Measurements from ENCODE around the gene DIRAS2. TPM values are rescaled to one million over a fixed set of nuclear protein-coding genes. Genes with fewer than 3 reads are reported as not detected.

The DIRAS2 gene
- total RNA-seq, 1 experiment from 2014 or later = 1.7 TPM

DNA sequence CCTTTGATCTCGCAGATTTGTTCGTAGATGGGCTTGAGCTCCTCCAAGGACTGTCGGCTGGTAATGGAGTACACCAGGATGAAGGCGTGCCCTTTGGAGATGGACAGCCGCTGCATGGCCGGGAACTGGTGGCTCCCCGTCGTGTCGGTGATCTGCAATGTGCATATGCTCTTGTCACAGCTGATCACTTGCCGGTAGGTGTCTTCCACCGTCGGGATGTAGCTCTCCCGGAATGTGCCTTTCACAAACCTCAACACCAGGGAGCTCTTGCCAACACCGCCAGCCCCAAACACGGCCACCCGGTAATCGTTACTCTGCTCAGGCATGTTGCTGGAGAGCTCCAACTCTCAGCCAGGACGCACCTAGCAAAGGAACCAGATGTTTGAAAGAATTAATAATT is 29.1 kb downstream of the DIRAS2 start:
- Mint-ChIP-seq H3K27me3 (ENCODE audit: unreplicated experiment) (no peaks in the 10 kb centered on the region), H3K27ac (ENCODE audit: unreplicated experiment) (no peak overlapping the region), H3K4me3 (ENCODE audit: low read depth, unreplicated experiment) (no peak overlapping the region), H3K36me3 (ENCODE audit: insufficient read depth, unreplicated experiment) (no peaks in the 10 kb centered on the region), H3K4me1 (ENCODE audit: low read depth, unreplicated experiment) (peaks cover 18% of the 10 kb centered on the region), H3K9me3 (ENCODE audit: low read depth, unreplicated experiment) (no peaks in the 10 kb centered on the region)
- intact Hi-C loops (cut with micrococcal nuclease; ENCODE audit: unreplicated experiment) = no loop called here
- BruUV-seq (replicated peaks) = no TSS peak
- CTCF ChIA-PET = no interaction called here
- TF ChIP-seq, protein P1, sequence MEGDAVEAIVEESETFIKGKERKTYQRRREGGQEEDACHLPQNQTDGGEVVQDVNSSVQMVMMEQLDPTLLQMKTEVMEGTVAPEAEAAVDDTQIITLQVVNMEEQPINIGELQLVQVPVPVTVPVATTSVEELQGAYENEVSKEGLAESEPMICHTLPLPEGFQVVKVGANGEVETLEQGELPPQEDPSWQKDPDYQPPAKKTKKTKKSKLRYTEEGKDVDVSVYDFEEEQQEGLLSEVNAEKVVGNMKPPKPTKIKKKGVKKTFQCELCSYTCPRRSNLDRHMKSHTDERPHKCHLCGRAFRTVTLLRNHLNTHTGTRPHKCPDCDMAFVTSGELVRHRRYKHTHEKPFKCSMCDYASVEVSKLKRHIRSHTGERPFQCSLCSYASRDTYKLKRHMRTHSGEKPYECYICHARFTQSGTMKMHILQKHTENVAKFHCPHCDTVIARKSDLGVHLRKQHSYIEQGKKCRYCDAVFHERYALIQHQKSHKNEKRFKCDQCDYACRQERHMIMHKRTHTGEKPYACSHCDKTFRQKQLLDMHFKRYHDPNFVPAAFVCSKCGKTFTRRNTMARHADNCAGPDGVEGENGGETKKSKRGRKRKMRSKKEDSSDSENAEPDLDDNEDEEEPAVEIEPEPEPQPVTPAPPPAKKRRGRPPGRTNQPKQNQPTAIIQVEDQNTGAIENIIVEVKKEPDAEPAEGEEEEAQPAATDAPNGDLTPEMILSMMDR (IDR thresholded peaks at IDR 0.05; ENCODE audit: unreplicated experiment) = no peak
- no peak for DNase-seq

DNA sequence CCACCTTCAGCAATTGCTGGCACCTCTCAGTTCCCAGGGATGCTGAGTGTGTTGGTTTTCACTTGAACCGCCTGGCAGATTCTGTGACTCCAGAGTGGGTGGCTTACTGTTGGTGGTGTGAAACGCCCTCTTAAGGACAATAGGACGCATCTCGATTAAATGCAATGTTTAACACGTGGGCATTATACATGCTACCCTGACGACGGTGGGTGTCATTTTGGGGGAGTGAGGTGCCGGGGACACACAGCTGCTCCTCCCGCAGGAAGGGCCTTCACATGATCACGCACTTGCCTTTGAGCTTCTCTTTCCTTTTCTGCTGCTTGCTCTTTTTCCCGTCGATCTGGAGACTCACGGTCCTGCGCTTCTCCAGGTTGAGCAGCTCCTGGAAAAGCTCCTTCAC is 29.7 kb downstream of the DIRAS2 start:
- Mint-ChIP-seq H3K4me3 (ENCODE audit: low read depth, unreplicated experiment) (no peak overlapping the region), H3K27me3 (ENCODE audit: unreplicated experiment) (no peaks in the 10 kb centered on the region), H3K36me3 (ENCODE audit: insufficient read depth, unreplicated experiment) (no peaks in the 10 kb centered on the region), H3K9me3 (ENCODE audit: low read depth, unreplicated experiment) (no peaks in the 10 kb centered on the region), H3K27ac (ENCODE audit: unreplicated experiment) (no peak overlapping the region), H3K4me1 (ENCODE audit: low read depth, unreplicated experiment) (peaks cover 24% of the 10 kb centered on the region)
- CTCF ChIA-PET = no interaction called here
- no peak for DNase-seq
- intact Hi-C loops (cut with micrococcal nuclease; ENCODE audit: unreplicated experiment) = no loop called here
- BruUV-seq (replicated peaks) = no TSS peak
- TF ChIP-seq, protein P1 (IDR thresholded peaks at IDR 0.05; ENCODE audit: unreplicated experiment) = no peak

DNA sequence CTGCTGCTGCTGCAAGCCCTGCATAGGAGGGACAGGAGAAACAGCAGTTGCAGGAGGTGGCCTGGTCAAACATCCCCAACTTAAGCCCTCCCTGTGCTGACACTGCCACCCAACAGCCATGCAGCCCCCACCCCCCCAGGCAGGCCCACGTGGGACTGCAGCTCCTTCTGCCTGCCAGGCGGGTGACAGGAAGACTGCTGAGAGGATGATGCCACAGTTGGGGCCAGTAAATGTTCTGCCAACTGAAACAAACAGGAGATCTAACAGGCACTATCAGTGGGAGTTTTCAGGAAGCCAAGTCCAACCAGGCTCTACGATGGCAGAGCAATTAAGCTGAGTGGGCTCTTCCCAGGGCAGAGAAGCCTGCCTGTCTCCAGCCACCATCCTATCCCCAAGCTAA is 31.1 kb downstream of the DIRAS2 start:
- H3K4me3 Mint-ChIP-seq (ENCODE audit: low read depth, unreplicated experiment) = no peak overlapping the region
- no peak for DNase-seq
- BruUV-seq (replicated peaks) = no TSS peak
- H3K36me3 Mint-ChIP-seq (ENCODE audit: insufficient read depth, unreplicated experiment) = no peaks in the 10 kb centered on the region
- no peaks in the 10 kb centered on the region for H3K9me3 Mint-ChIP-seq (ENCODE audit: low read depth, unreplicated experiment)
- CTCF ChIA-PET = no interaction called here
- peaks cover 30% of the 10 kb centered on the region for H3K4me1 Mint-ChIP-seq (ENCODE audit: low read depth, unreplicated experiment)
- no peak overlapping the region for H3K27ac Mint-ChIP-seq (ENCODE audit: unreplicated experiment)
- intact Hi-C loops (cut with micrococcal nuclease; ENCODE audit: unreplicated experiment) = no loop called here
- TF ChIP-seq, protein P1 (IDR thresholded peaks at IDR 0.05; ENCODE audit: unreplicated experiment) = no peak
- H3K27me3 Mint-ChIP-seq (ENCODE audit: unreplicated experiment) = no peaks in the 10 kb centered on the region

DNA sequence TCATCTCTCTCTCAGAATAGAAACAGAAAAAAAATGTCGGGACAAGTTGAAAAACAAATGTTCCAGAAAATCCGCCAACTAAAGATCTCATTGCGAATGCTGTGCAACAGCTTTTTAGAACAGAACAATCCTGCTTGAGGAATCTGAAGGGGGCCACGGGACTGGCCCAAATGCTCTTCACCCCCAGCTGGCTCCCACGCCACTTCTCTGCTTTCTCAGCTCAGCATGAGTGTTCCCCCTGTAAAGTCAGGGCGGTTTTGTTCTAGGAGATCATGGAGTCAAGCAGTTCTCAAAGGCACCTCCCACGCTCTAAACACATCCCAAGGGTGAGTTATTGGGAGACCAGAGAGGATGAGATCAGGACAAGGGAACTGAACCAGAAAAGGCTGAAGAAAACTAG is 31.5 kb downstream of the DIRAS2 start:
- CTCF ChIA-PET = no interaction called here
- BruUV-seq (replicated peaks) = no TSS peak
- no peak overlapping the region for H3K4me3 Mint-ChIP-seq (ENCODE audit: low read depth, unreplicated experiment)

More for the DNA sequence above, 31.5 kb downstream of the DIRAS2 start:
- H3K27me3 Mint-ChIP-seq (ENCODE audit: unreplicated experiment) = no peaks in the 10 kb centered on the region
- TF ChIP-seq, protein P1 (IDR thresholded peaks at IDR 0.05; ENCODE audit: unreplicated experiment) = no peak
- H3K4me1 Mint-ChIP-seq (ENCODE audit: low read depth, unreplicated experiment) = peaks cover 29% of the 10 kb centered on the region
- no peak for DNase-seq
- no peaks in the 10 kb centered on the region for H3K36me3 Mint-ChIP-seq (ENCODE audit: insufficient read depth, unreplicated experiment)
- intact Hi-C loops (cut with micrococcal nuclease; ENCODE audit: unreplicated experiment) = no loop called here
- H3K27ac Mint-ChIP-seq (ENCODE audit: unreplicated experiment) = no peak overlapping the region
- no peaks in the 10 kb centered on the region for H3K9me3 Mint-ChIP-seq (ENCODE audit: low read depth, unreplicated experiment)
